Measurements from ENCODE around the gene CELSR1.

Gene CELSR1

GRCh38 chr22:46363611-46364321, 173.7 kb downstream of the CELSR1 start:
- Histone ChIP-seq H3K36me3 (ENCODE audit: control insufficient read depth, insufficient read depth, low read length) (peaks cover 10% of the 10 kb centered on the region), H3K4me1 (ENCODE audit: control insufficient read depth, insufficient read depth, low read length) (no peaks in the 10 kb centered on the region), H3K27me3 (ENCODE audit: control insufficient read depth, insufficient read depth, low read length, poor library complexity, severe bottlenecking) (no peaks in the 10 kb centered on the region), H3K4me3 (ENCODE audit: insufficient read depth, low read depth, low read length) (no peak overlapping the region), H3K9me3 (ENCODE audit: control insufficient read depth, low read length) (no peaks in the 10 kb centered on the region), H3K27ac (ENCODE audit: insufficient read depth, low read depth, low read length, poor library complexity, severe bottlenecking) (no peak overlapping the region)
- WGBS, 2 experiments: 94 to 95% methylated on average over 35 of the region's 35 CpGs

DNA sequence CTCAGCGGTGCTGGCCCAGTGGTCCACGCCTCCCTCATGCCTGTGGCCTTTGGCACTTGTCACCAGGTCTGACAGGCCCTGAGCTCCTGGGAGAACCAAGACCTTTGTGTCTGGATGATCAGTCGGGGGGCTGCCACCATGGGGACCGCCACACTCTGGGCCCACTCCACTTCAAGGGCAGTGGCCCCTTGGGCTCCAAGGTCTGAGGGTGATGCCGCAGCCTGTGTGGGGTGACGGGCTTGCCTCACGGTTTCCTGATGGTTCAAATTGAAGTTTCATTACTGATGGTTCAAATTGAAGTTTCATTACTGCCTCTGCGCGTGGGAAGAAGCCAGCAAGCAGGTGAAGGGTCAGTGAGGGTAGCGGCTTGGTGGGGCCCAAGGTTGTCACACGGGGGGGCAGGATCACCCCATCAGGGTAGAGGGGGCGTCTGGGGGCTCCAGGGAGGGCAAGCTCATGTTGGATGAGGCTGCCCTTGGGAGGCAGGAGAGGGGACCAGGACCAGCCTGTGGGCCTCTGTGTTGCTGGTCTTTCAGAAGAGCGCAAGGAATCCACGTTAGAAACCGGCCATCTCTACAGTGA, 174.4 kb downstream of the CELSR1 start:
- no peaks in the 10 kb centered on the region for H3K4me1 ChIP-seq (ENCODE audit: control insufficient read depth, insufficient read depth, low read length)
- WGBS, 2 experiments: 95% methylated on average over 15 of the region's 15 CpGs
- no peaks in the 10 kb centered on the region for H3K27me3 ChIP-seq (ENCODE audit: control insufficient read depth, insufficient read depth, low read length, poor library complexity, severe bottlenecking)
- peaks cover 10% of the 10 kb centered on the region for H3K36me3 ChIP-seq (ENCODE audit: control insufficient read depth, insufficient read depth, low read length)
- H3K4me3 ChIP-seq (ENCODE audit: insufficient read depth, low read depth, low read length): no peak overlapping the region
- H3K9me3 ChIP-seq (ENCODE audit: control insufficient read depth, low read length): no peaks in the 10 kb centered on the region
- H3K27ac ChIP-seq (ENCODE audit: insufficient read depth, low read depth, low read length, poor library complexity, severe bottlenecking): no peak overlapping the region

DNA sequence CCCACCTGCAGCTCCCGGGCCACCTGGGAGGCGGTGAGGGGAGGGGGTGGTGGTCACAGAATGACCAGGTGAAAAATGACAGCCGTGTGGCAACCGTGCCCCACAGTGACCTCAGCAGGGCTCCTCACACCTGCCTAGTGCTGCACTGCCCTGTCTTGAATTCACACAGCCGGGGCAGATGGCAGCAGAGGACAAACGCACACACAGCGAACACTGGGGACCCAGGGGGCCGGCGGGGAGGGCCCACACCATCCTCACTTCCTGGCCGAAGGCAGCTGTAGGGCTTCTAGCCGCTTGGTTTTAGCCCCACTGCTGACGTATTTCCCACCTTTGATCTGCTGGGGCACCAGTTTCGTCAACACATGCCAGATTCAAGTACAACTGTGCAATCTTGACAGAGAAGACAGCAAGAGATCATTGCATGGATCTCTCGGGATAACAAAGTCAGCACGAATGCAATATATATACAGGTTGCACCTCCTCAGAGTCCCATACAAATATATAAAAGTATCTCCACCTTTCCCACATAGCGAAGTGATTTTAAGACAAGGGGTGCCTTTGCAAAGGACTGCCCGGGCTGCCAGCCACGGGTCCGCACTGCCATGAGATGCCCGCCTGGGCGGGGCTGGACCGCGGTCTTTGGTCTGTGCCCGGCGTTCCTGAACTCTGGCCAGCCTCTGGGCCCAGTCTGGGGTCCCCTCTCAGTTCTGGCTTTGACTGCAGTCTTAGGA, 175.1 kb downstream of the CELSR1 start:
- Histone ChIP-seq H3K9me3 (ENCODE audit: control insufficient read depth, low read length) (no peaks in the 10 kb centered on the region), H3K36me3 (ENCODE audit: control insufficient read depth, insufficient read depth, low read length) (peaks cover 11% of the 10 kb centered on the region), H3K27me3 (ENCODE audit: control insufficient read depth, insufficient read depth, low read length, poor library complexity, severe bottlenecking) (no peaks in the 10 kb centered on the region), H3K4me3 (ENCODE audit: insufficient read depth, low read depth, low read length) (no peak overlapping the region), H3K27ac (ENCODE audit: insufficient read depth, low read depth, low read length, poor library complexity, severe bottlenecking) (no peak overlapping the region), H3K4me1 (ENCODE audit: control insufficient read depth, insufficient read depth, low read length) (no peaks in the 10 kb centered on the region)
- 91% methylated on average over 25 of the region's 25 CpGs for WGBS, 2 experiments

DNA sequence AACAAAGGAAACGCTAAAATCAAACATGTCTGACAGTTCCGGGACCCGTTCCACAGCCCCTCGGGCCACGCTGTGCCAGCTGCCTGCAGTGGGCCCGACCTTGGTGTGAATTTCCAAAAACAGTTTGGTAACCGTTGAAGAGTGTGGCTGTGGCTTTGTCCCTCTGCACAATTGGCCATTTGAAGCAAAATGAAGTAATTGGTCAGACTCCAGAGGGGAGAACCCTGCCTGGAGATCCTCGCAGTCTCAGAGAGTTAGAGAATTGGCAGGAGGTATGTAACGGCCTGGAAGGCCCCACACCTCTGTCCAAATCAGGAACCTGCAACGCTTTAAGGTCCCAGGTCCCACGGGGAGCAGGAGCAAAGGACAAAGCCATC, 175.6 kb downstream of the CELSR1 start:
- no peaks in the 10 kb centered on the region for H3K27me3 ChIP-seq (ENCODE audit: control insufficient read depth, insufficient read depth, low read length, poor library complexity, severe bottlenecking)
- no peak overlapping the region for H3K27ac ChIP-seq (ENCODE audit: insufficient read depth, low read depth, low read length, poor library complexity, severe bottlenecking)
- 93 to 94% methylated on average over 11 of the region's 11 CpGs for WGBS, 2 experiments
- H3K4me1 ChIP-seq (ENCODE audit: control insufficient read depth, insufficient read depth, low read length): no peaks in the 10 kb centered on the region
- peaks cover 16% of the 10 kb centered on the region for H3K36me3 ChIP-seq (ENCODE audit: control insufficient read depth, insufficient read depth, low read length)
- no peaks in the 10 kb centered on the region for H3K9me3 ChIP-seq (ENCODE audit: control insufficient read depth, low read length)
- no peak overlapping the region for H3K4me3 ChIP-seq (ENCODE audit: insufficient read depth, low read depth, low read length)

DNA sequence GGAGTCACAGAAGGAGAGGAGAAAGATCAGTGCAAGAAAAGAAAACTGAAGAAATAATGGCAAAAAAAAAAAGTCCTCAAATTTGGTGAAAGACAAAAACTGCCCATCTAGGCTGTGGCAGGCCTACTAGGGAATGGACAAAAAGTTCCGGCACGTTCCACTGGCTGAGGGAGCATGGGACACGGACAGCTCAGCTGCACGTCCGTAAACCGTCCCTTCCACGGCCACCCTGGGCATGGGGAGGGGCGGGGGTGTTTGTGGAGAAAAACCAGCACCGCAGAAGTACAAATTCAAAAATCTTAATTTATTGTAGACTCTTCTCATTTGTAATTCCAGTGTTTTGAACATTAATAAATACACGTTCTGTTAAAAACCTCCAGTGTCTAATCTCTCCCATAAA, 176.5 kb downstream of the CELSR1 start:
- peaks cover 16% of the 10 kb centered on the region for H3K36me3 ChIP-seq (ENCODE audit: control insufficient read depth, insufficient read depth, low read length)
- no peaks in the 10 kb centered on the region for H3K4me1 ChIP-seq (ENCODE audit: control insufficient read depth, insufficient read depth, low read length)
- H3K27ac ChIP-seq (ENCODE audit: insufficient read depth, low read depth, low read length, poor library complexity, severe bottlenecking): no peak overlapping the region
- 94% methylated on average over 8 to 9 of the region's 10 CpGs for WGBS, 2 experiments
- H3K4me3 ChIP-seq (ENCODE audit: insufficient read depth, low read depth, low read length): no peak overlapping the region
- H3K27me3 ChIP-seq (ENCODE audit: control insufficient read depth, insufficient read depth, low read length, poor library complexity, severe bottlenecking): no peaks in the 10 kb centered on the region
- H3K9me3 ChIP-seq (ENCODE audit: control insufficient read depth, low read length): no peaks in the 10 kb centered on the region

- H3K27me3 ChIP-seq (ENCODE audit: control insufficient read depth, insufficient read depth, low read length, poor library complexity, severe bottlenecking): no peaks in the 10 kb centered on the region
- no peaks in the 10 kb centered on the region for H3K4me1 ChIP-seq (ENCODE audit: control insufficient read depth, insufficient read depth, low read length)
- WGBS, 2 experiments: 91 to 95% methylated on average over 5 of the region's 5 CpGs
- peaks cover 16% of the 10 kb centered on the region for H3K36me3 ChIP-seq (ENCODE audit: control insufficient read depth, insufficient read depth, low read length)
- no peak overlapping the region for H3K4me3 ChIP-seq (ENCODE audit: insufficient read depth, low read depth, low read length)
- no peak overlapping the region for H3K27ac ChIP-seq (ENCODE audit: insufficient read depth, low read depth, low read length, poor library complexity, severe bottlenecking)
- H3K9me3 ChIP-seq (ENCODE audit: control insufficient read depth, low read length): no peaks in the 10 kb centered on the region
Measured at GRCh38 chr22:46360097-46360496, 177.3 kb downstream of the CELSR1 start.

GRCh38 chr22:46359362-46359761, 178.1 kb downstream of the CELSR1 start:
- Histone ChIP-seq H3K27me3 (ENCODE audit: control insufficient read depth, insufficient read depth, low read length, poor library complexity, severe bottlenecking) (no peaks in the 10 kb centered on the region), H3K4me3 (ENCODE audit: insufficient read depth, low read depth, low read length) (no peak overlapping the region), H3K9me3 (ENCODE audit: control insufficient read depth, low read length) (no peaks in the 10 kb centered on the region), H3K27ac (ENCODE audit: insufficient read depth, low read depth, low read length, poor library complexity, severe bottlenecking) (no peak overlapping the region), H3K4me1 (ENCODE audit: control insufficient read depth, insufficient read depth, low read length) (no peaks in the 10 kb centered on the region), H3K36me3 (ENCODE audit: control insufficient read depth, insufficient read depth, low read length) (peaks cover 16% of the 10 kb centered on the region)
- 91 to 93% methylated on average over 14 of the region's 14 CpGs for WGBS, 2 experiments

- no peak overlapping the region for H3K4me3 ChIP-seq (ENCODE audit: insufficient read depth, low read depth, low read length)
- H3K36me3 ChIP-seq (ENCODE audit: control insufficient read depth, insufficient read depth, low read length): peaks cover 13% of the 10 kb centered on the region
- no peak overlapping the region for H3K27ac ChIP-seq (ENCODE audit: insufficient read depth, low read depth, low read length, poor library complexity, severe bottlenecking)
- H3K27me3 ChIP-seq (ENCODE audit: control insufficient read depth, insufficient read depth, low read length, poor library complexity, severe bottlenecking): no peaks in the 10 kb centered on the region
- 89 to 92% methylated on average over 6 of the region's 6 CpGs for WGBS, 2 experiments
- no peaks in the 10 kb centered on the region for H3K9me3 ChIP-seq (ENCODE audit: control insufficient read depth, low read length)
- H3K4me1 ChIP-seq (ENCODE audit: control insufficient read depth, insufficient read depth, low read length): no peaks in the 10 kb centered on the region
Measured at GRCh38 chr22:46358766-46359165, 178.7 kb downstream of the CELSR1 start.

GRCh38 chr22:46357711-46358520, 179.5 kb downstream of the CELSR1 start:
- H3K27ac ChIP-seq (ENCODE audit: insufficient read depth, low read depth, low read length, poor library complexity, severe bottlenecking): no peak overlapping the region
- H3K4me3 ChIP-seq (ENCODE audit: insufficient read depth, low read depth, low read length): no peak overlapping the region
- WGBS, 2 experiments: 95% methylated on average over 19 of the region's 19 CpGs
- H3K9me3 ChIP-seq (ENCODE audit: control insufficient read depth, low read length): no peaks in the 10 kb centered on the region
- no peaks in the 10 kb centered on the region for H3K4me1 ChIP-seq (ENCODE audit: control insufficient read depth, insufficient read depth, low read length)
- H3K27me3 ChIP-seq (ENCODE audit: control insufficient read depth, insufficient read depth, low read length, poor library complexity, severe bottlenecking): no peaks in the 10 kb centered on the region
- H3K36me3 ChIP-seq (ENCODE audit: control insufficient read depth, insufficient read depth, low read length): peaks cover 19% of the 10 kb centered on the region
